Lower leg skin (tissue), 4 donors: ENCODE data around the gene PYGO1. TPM values are rescaled to one million over a fixed set of nuclear protein-coding genes. Genes with fewer than 3 reads are reported as not detected.

Experiments
- DNase-seq, 2 donors: peaks; one replicate each; pipeline ENCODE4 v3.0.0-alpha.2; 2019; ENCODE audit warnings: low spot score in 2 of 2
- H3K4me3 ChIP-seq: fragments of 200-600 bp; sonication (generic); 2 replicates; pipeline ENCODE4 v1.5.1; 2017; ENCODE audit warnings: mild to moderate bottlenecking, low read depth; ENCODE audit not compliant: poor library complexity, severe bottlenecking
- CTCF ChIP-seq, 3 donors: fragments of 450-650 bp; IDR thresholded peaks; one replicate each; pipeline ENCODE4 v1.5.1; 2016; ENCODE audit warnings: antibody characterized with exemption in 3 of 3, mild to moderate bottlenecking in 3 of 3, moderate library complexity in 2 of 3
- POLR2A ChIP-seq, 2 donors: fragments of 450-650 bp; IDR thresholded peaks; one replicate each; pipeline ENCODE4 v1.6.1; 2016 to 2017; ENCODE audit warnings: antibody characterized with exemption in 2 of 2, mild to moderate bottlenecking in 1 of 2, moderate library complexity in 1 of 2
- WGBS, 2 donors: methylation state at CpG; one replicate each; pipeline ENCODE4 v1.1.5; 2018; 5-methylcytosine and 5-hydroxymethylcytosine counted together
- intact Hi-C: fragments of 100-400 bp; cut with DNase I; formaldehyde crosslinking; loops from one replicate; pipeline ENCODE4 v1.15.0; 2023; ENCODE audit warnings: low total_unique reads
- total RNA-seq, 4 donors: library from RNA; depleted of rRNA; stranded (reverse); fragments of >200 nt; gene quantifications; one replicate each; pipeline ENCODE4 v1.1.0, GENCODE V29; 2016

The PYGO1 gene
- total RNA-seq, 4 donors from 2014 or later = 1.8 to 4.1 (median 3.2) TPM

- 37 to 39% methylated on average over 7 of the region's 7 CpGs for WGBS, 2 donors
Observed at GRCh38 chr15:55526559-55527036, 61.5 kb downstream of the PYGO1 start.

GRCh38 chr15:55522742-55523450 is 65.2 kb downstream of the PYGO1 start:
- TF ChIP-seq CTCF (IDR thresholded peaks at IDR 0.05) (no peak), POLR2A (IDR thresholded peaks at IDR 0.05) (no peak)
- 93 to 94% methylated on average over 3 of the region's 3 CpGs for WGBS, 2 donors
- intact Hi-C loops = no loop called here
- no peak overlapping the region for H3K4me3 ChIP-seq
- no peak for DNase-seq

More at GRCh38 chr15:55526559-55527036, 61.5 kb downstream of the PYGO1 start:
- intact Hi-C loops = no loop called here
- no peak for DNase-seq
- TF ChIP-seq CTCF (IDR thresholded peaks at IDR 0.05) = no peak
- TF ChIP-seq POLR2A (IDR thresholded peaks at IDR 0.05) = no peak
- H3K4me3 ChIP-seq = no peak overlapping the region

GRCh38 chr15:55518641-55519040 is 69.5 kb downstream of the PYGO1 start:
- DNase-seq = no peak
- intact Hi-C loops = loop anchor here (2.0 kb wide), 1 partner anchor 26 kb away; no protein-coding TSS in a partner anchor
- no peak for TF ChIP-seq CTCF (IDR thresholded peaks at IDR 0.05)
- no peak for TF ChIP-seq POLR2A (IDR thresholded peaks at IDR 0.05)
- WGBS, 2 donors = 78 to 82% methylated on average over 2 of the region's 2 CpGs
- no peak overlapping the region for H3K4me3 ChIP-seq

- no peak overlapping the region for H3K4me3 ChIP-seq
- DNase-seq = no peak
- TF ChIP-seq POLR2A (IDR thresholded peaks at IDR 0.05) = no peak
- no peak for TF ChIP-seq CTCF (IDR thresholded peaks at IDR 0.05)
- intact Hi-C loops = loop anchor here (2.0 kb wide), 1 partner anchor 27 kb away; no protein-coding TSS in a partner anchor
- WGBS, 2 donors = 94 to 97% methylated on average over 3 of the region's 3 CpGs
Observed at GRCh38 chr15:55518009-55518408, 70.1 kb downstream of the PYGO1 start.

- TF ChIP-seq POLR2A (IDR thresholded peaks at IDR 0.05) = no peak
- TF ChIP-seq CTCF (IDR thresholded peaks at IDR 0.05) = no peak
- intact Hi-C loops = no loop called here
- DNase-seq = no peak
- WGBS, 2 donors = 84 to 89% methylated on average over 12 of the region's 12 CpGs
- H3K4me3 ChIP-seq = no peak overlapping the region
Observed at GRCh38 chr15:55515991-55516776, 72.0 kb downstream of the PYGO1 start.
